Prostate gland (tissue), 2 donors: ENCODE results near the gene COL25A1.

ENCODE experiments used
- POLR2A ChIP-seq: fragments of 450-650 bp; IDR thresholded peaks from one replicate; pipeline ENCODE4 v1.6.1; 2016; ENCODE audit warnings: antibody characterized with exemption, mild to moderate bottlenecking
- POLR2AphosphoS5 ChIP-seq: sonication (generic); formaldehyde crosslinking; IDR thresholded peaks from one replicate; pipeline ENCODE4 v1.6.1; 2017; ENCODE audit warnings: antibody characterized with exemption
- TF ChIP-seq, protein P1 (sequence below), 4 experiments: fragments of 200-600 bp in 2 of 4; fragments of 450-650 bp in 2 of 4; sonication (generic) in 2 of 4; IDR thresholded peaks; 1 replicate in 3 of 4; 2 replicates in 1 of 4; pipeline ENCODE4 v1.5.1; 2016 to 2019; ENCODE audit warnings: antibody characterized with exemption in 4 of 4, mild to moderate bottlenecking in 2 of 4, moderate library complexity in 2 of 4

DNA sequence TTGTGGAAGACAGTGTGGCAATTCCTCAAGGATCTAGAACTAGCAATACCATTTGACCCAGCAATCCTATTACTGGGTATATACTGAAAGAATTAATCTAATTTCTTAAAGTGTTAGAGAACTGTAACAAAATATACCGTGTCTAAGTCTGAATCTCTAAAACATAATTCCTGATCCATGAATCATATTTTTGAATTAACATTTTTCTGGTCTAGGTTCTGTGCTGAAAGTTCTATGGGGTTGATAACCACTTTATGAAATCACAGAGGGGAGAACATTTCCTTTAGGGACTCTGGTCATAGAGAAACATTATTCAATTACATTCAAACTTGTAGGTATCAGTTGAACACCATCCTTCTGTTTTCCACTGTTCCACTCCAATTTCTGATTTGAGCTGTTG, 447.7 kb downstream of the COL25A1 start:
- TF ChIP-seq, protein P1, sequence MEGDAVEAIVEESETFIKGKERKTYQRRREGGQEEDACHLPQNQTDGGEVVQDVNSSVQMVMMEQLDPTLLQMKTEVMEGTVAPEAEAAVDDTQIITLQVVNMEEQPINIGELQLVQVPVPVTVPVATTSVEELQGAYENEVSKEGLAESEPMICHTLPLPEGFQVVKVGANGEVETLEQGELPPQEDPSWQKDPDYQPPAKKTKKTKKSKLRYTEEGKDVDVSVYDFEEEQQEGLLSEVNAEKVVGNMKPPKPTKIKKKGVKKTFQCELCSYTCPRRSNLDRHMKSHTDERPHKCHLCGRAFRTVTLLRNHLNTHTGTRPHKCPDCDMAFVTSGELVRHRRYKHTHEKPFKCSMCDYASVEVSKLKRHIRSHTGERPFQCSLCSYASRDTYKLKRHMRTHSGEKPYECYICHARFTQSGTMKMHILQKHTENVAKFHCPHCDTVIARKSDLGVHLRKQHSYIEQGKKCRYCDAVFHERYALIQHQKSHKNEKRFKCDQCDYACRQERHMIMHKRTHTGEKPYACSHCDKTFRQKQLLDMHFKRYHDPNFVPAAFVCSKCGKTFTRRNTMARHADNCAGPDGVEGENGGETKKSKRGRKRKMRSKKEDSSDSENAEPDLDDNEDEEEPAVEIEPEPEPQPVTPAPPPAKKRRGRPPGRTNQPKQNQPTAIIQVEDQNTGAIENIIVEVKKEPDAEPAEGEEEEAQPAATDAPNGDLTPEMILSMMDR (IDR thresholded peaks at IDR 0.05), result no peak
- TF ChIP-seq POLR2A (no peak), POLR2AphosphoS5 (no peak)
